SHP77 treated with DMSO at 0.1 percent for 48 hours (cell line): ENCODE measurements around the gene PLCB3.

ENCODE experiments used
- DNase-seq: peaks from one replicate; lab custom pipeline; 2025; lab: John Stamatoyannopoulos, UW

The PLCB3 gene

GRCh38 chr11:64287676-64288352 is 36.5 kb downstream of the PLCB3 start:
- no peak for DNase-seq

GRCh38 chr11:64288353-64288750 is 37.0 kb downstream of the PLCB3 start:
- no peak for DNase-seq

GRCh38 chr11:64289002-64289564 is 37.8 kb downstream of the PLCB3 start:
- no peak for DNase-seq

GRCh38 chr11:64290352-64291261 is 39.3 kb downstream of the PLCB3 start:
- DNase-seq, result no peak

GRCh38 chr11:64291262-64291751 is 40.0 kb downstream of the PLCB3 start, which contains the start of gene KCNK4:
KCNK4 (plus strand) TSS chr11:64291302; CDS start chr11:64293019, 1,717 bp downstream.
- DNase-seq, result no peak

GRCh38 chr11:64291752-64292459 is 40.6 kb downstream of the PLCB3 start:
- DNase-seq, result no peak

- no peak for DNase-seq
Observed at GRCh38 chr11:64292460-64293254, 41.3 kb downstream of the PLCB3 start.

- no peak for DNase-seq
Observed at GRCh38 chr11:64294774-64295173, 43.4 kb downstream of the PLCB3 start.

GRCh38 chr11:64295760-64296159 is 44.4 kb downstream of the PLCB3 start:
- DNase-seq, result no peak

GRCh38 chr11:64296236-64296635 is 44.9 kb downstream of the PLCB3 start:
- no peak for DNase-seq

GRCh38 chr11:64296830-64297698 is 45.7 kb downstream of the PLCB3 start:
- no peak for DNase-seq

GRCh38 chr11:64297699-64298358 is 46.5 kb downstream of the PLCB3 start:
- no peak for DNase-seq

- no peak for DNase-seq
Observed at GRCh38 chr11:64298966-64299846, 47.9 kb downstream of the PLCB3 start.

- no peak for DNase-seq
Observed at GRCh38 chr11:64299847-64300648, 48.7 kb downstream of the PLCB3 start, which contains the start of gene CATSPERZ. CATSPERZ (plus strand) TSS chr11:64300358; CDS start chr11:64300411, 53 bp downstream.

GRCh38 chr11:64303109-64304031 is 52.0 kb downstream of the PLCB3 start:
- no peak for DNase-seq

- DNase-seq, result no peak
Observed at GRCh38 chr11:64304032-64304315, 52.6 kb downstream of the PLCB3 start.
